GM23248 (cell line): ENCODE measurements around the gene TTC4.

Experiments used
- EZH2 ChIP-seq: fragments of 200-600 bp; sonication (generic); IDR thresholded peaks from 2 replicates; pipeline ENCODE4 v1.6.1; 2018; ENCODE audit warnings: antibody characterized with exemption, mild to moderate bottlenecking; ENCODE audit not compliant: insufficient read depth, poor library complexity, severe bottlenecking
- EZH2phosphoT487 ChIP-seq: fragments of 200-600 bp; sonication (generic); IDR thresholded peaks from 2 replicates; pipeline ENCODE4 v1.6.1; 2018; ENCODE audit warnings: antibody characterized with exemption, moderate library complexity, mild to moderate bottlenecking, low read depth; ENCODE audit not compliant: insufficient read depth

- TF ChIP-seq EZH2 = no peak
- TF ChIP-seq EZH2phosphoT487 = no peak
These were observed 19.4 kb upstream of the TTC4 start for GRCh38 chr1:54696262-54696661.
